ENCODE measurements around the gene GNG12.
"Not testable (repeated sequence)": the region's sequence is repeated elsewhere in the genome, so short reads cannot be mapped to it uniquely, and the experiment has no call there.

Gene GNG12

GRCh38 chr1:67668660-67669059 lies 164.6 kb downstream of the GNG12 start:
- TF ChIP-seq POLR2AphosphoS5 (IDR thresholded peaks at IDR 0.05; ENCODE audit: low read depth, low read length) (no peak), POLR2A (IDR thresholded peaks at IDR 0.05; ENCODE audit: low read depth, low read length) (no peak), TAF1 (IDR thresholded peaks at IDR 0.05; ENCODE audit: borderline replicate concordance, low read depth, low read length) (no peak)
- no peak for DNase-seq (ENCODE audit: insufficient read length)
- FAIRE-seq: no peak

GRCh38 chr1:67666636-67667035 lies 166.6 kb downstream of the GNG12 start:
- TF ChIP-seq TAF1 (IDR thresholded peaks at IDR 0.05; ENCODE audit: borderline replicate concordance, low read depth, low read length) (no peak), POLR2A (IDR thresholded peaks at IDR 0.05; ENCODE audit: low read depth, low read length) (no peak), POLR2AphosphoS5 (IDR thresholded peaks at IDR 0.05; ENCODE audit: low read depth, low read length) (no peak)
- FAIRE-seq (peak; percentile 5), DNase-seq (ENCODE audit: insufficient read length) (no peak)

- FAIRE-seq; DNase-seq (ENCODE audit: insufficient read length): not testable (repeated sequence)
Observed at GRCh38 chr1:67665307-67665706, 168.0 kb downstream of the GNG12 start.

GRCh38 chr1:67664048-67664447 lies 169.2 kb downstream of the GNG12 start:
- TF ChIP-seq POLR2A (IDR thresholded peaks at IDR 0.05; ENCODE audit: low read depth, low read length) (no peak), POLR2AphosphoS5 (IDR thresholded peaks at IDR 0.05; ENCODE audit: low read depth, low read length) (no peak), TAF1 (IDR thresholded peaks at IDR 0.05; ENCODE audit: borderline replicate concordance, low read depth, low read length) (no peak)
- no peak for DNase-seq (ENCODE audit: insufficient read length)
- no peak for FAIRE-seq

- TF ChIP-seq POLR2AphosphoS5 (IDR thresholded peaks at IDR 0.05; ENCODE audit: low read depth, low read length): no peak
- TF ChIP-seq TAF1 (IDR thresholded peaks at IDR 0.05; ENCODE audit: borderline replicate concordance, low read depth, low read length): no peak
- no peak for DNase-seq (ENCODE audit: insufficient read length)
- no peak for FAIRE-seq
Observed at GRCh38 chr1:67662884-67663283, 170.4 kb downstream of the GNG12 start.

- no peak for FAIRE-seq
- DNase-seq (ENCODE audit: insufficient read length): no peak
- TF ChIP-seq POLR2A (IDR thresholded peaks at IDR 0.05; ENCODE audit: low read depth, low read length) (no peak), POLR2AphosphoS5 (IDR thresholded peaks at IDR 0.05; ENCODE audit: low read depth, low read length) (no peak), TAF1 (IDR thresholded peaks at IDR 0.05; ENCODE audit: borderline replicate concordance, low read depth, low read length) (no peak)
Observed at GRCh38 chr1:67659229-67659628, 174.0 kb downstream of the GNG12 start.

- DNase-seq (ENCODE audit: insufficient read length); FAIRE-seq: not testable (repeated sequence)
Observed at GRCh38 chr1:67657152-67657551, 176.1 kb downstream of the GNG12 start.

- no peak for TF ChIP-seq POLR2AphosphoS5 (IDR thresholded peaks at IDR 0.05; ENCODE audit: low read depth, low read length)
- no peak for TF ChIP-seq TAF1 (IDR thresholded peaks at IDR 0.05; ENCODE audit: borderline replicate concordance, low read depth, low read length)
- TF ChIP-seq POLR2A (IDR thresholded peaks at IDR 0.05; ENCODE audit: low read depth, low read length): no peak
- FAIRE-seq (no peak), DNase-seq (ENCODE audit: insufficient read length) (no peak)
Observed at GRCh38 chr1:67655581-67655980, 177.7 kb downstream of the GNG12 start.

- TF ChIP-seq POLR2A (IDR thresholded peaks at IDR 0.05; ENCODE audit: low read depth, low read length): no peak
- TF ChIP-seq POLR2AphosphoS5 (IDR thresholded peaks at IDR 0.05; ENCODE audit: low read depth, low read length): no peak
- no peak for DNase-seq (ENCODE audit: insufficient read length)
- FAIRE-seq: no peak
Observed at GRCh38 chr1:67653304-67653703, 180.0 kb downstream of the GNG12 start.

- no peak for TF ChIP-seq POLR2A (IDR thresholded peaks at IDR 0.05; ENCODE audit: low read depth, low read length)
- no peak for TF ChIP-seq POLR2AphosphoS5 (IDR thresholded peaks at IDR 0.05; ENCODE audit: low read depth, low read length)
- TF ChIP-seq TAF1 (IDR thresholded peaks at IDR 0.05; ENCODE audit: borderline replicate concordance, low read depth, low read length): no peak
- no peak for FAIRE-seq
- DNase-seq (ENCODE audit: insufficient read length): no peak
Observed at GRCh38 chr1:67652800-67653199, 180.5 kb downstream of the GNG12 start.
